CD4-positive, alpha-beta T cell (primary cell): Measurements from ENCODE around the gene HS3ST5. TPM values are rescaled to one million over a fixed set of nuclear protein-coding genes. Genes with fewer than 3 reads are reported as not detected.

Experiments
- ATAC-seq: fragments of 200-7000 bp; cut with Tn5 transposase; one replicate; pipeline ENCODE4 v1.10.0; 2022; ENCODE audit warnings: mild to moderate bottlenecking; ENCODE audit not compliant: poor library complexity
- CTCF ChIA-PET: fragments of 350-600 bp; sonication (Branson Sonifier 250); formaldehyde crosslinking; loops from one replicate; lab custom pipeline; 2021; ENCODE audit warnings: antibody characterized with exemption, inconsistent platforms; lab: Charles Lee
- POLR2A ChIA-PET: fragments of 350-600 bp; sonication (Branson Sonifier 250); formaldehyde crosslinking; loops from one replicate; lab custom pipeline; 2021; ENCODE audit warnings: antibody characterized with exemption, inconsistent platforms; lab: Charles Lee
- DNase-seq, 14 experiments: peaks; one replicate each; pipeline ENCODE4 v3.0.0-alpha.2; 2013 to 2020; ENCODE audit warnings: mixed read lengths in 2 of 14
- H3K27ac ChIP-seq, 2 donors: one replicate each; pipeline versions ENCODE4 v1.5.1 to v1.7.0; 2013; ENCODE audit warnings: low read length in 2 of 2, low read depth in 1 of 2, mild to moderate bottlenecking in 1 of 2
- H3K27me3 ChIP-seq, 2 experiments: 1 replicate in 1 of 2; 2 replicates in 1 of 2; pipeline versions ENCODE4 v1.6.1 to v1.7.0; 2013; ENCODE audit warnings: low read length in 2 of 2, control low read depth in 1 of 2, mild to moderate bottlenecking in 1 of 2, moderate library complexity in 1 of 2; ENCODE audit not compliant: insufficient read depth in 2 of 2, control insufficient read depth in 1 of 2
- H3K36me3 ChIP-seq: one replicate; pipeline ENCODE4 v1.6.1; 2013; ENCODE audit warnings: low read length, control low read depth; ENCODE audit not compliant: insufficient read depth
- H3K4me1 ChIP-seq: one replicate; pipeline ENCODE4 v1.6.1; 2013; ENCODE audit warnings: low read length, control low read depth; ENCODE audit not compliant: insufficient read depth
- H3K4me3 ChIP-seq: one replicate; pipeline ENCODE4 v1.5.1; 2013; ENCODE audit warnings: mild to moderate bottlenecking, low read length, moderate library complexity
- H3K9me3 ChIP-seq, 2 experiments: 1 replicate in 1 of 2; 2 replicates in 1 of 2; pipeline versions ENCODE4 v1.6.1 to v1.7.0; 2013; ENCODE audit warnings: low read length in 2 of 2, mild to moderate bottlenecking in 2 of 2, control low read depth in 1 of 2, moderate library complexity in 1 of 2; ENCODE audit not compliant: control insufficient read depth in 1 of 2, insufficient read depth in 1 of 2
- H3K27ac Mint-ChIP-seq: one replicate; pipeline ENCODE4 v1.8.0; 2020; ENCODE audit warnings: mixed read lengths
- H3K27me3 Mint-ChIP-seq: one replicate; pipeline ENCODE4 v1.8.0; 2021; ENCODE audit warnings: mixed read lengths
- H3K36me3 Mint-ChIP-seq: one replicate; pipeline ENCODE4 v1.8.0; 2021; ENCODE audit warnings: low read depth, mixed read lengths
- H3K4me1 Mint-ChIP-seq: one replicate; pipeline ENCODE4 v1.8.0; 2021; ENCODE audit warnings: low read depth, mixed read lengths
- H3K4me3 Mint-ChIP-seq: one replicate; pipeline ENCODE4 v1.8.0; 2020; ENCODE audit warnings: mild to moderate bottlenecking, mixed read lengths
- H3K9me3 Mint-ChIP-seq: one replicate; pipeline ENCODE4 v1.8.0; 2020; ENCODE audit warnings: mixed read lengths
- intact Hi-C, 2 experiments: fragments of 100-400 bp; cut with DNase I in 1 of 2; cut with micrococcal nuclease in 1 of 2; formaldehyde crosslinking; loops; one replicate each; pipeline versions ENCODE4 v1.15.1 to v1.9.0; 2023 to 2025; cut with DNase I, micrococcal nuclease
- total RNA-seq, 174 experiments: library from RNA in 2 of 174; stranded (reverse) in 2 of 174; gene quantifications; one replicate each; pipeline ENCODE4 v1.2.3 and lab custom pipeline; 2021 to 2026
- TF ChIP-seq, protein P1 (sequence below): fragments of 200-600 bp; IDR thresholded peaks from one replicate; pipeline ENCODE4 v1.8.0; 2022; ENCODE audit warnings: antibody characterized with exemption, mild to moderate bottlenecking

The HS3ST5 gene
- total RNA-seq, 2 experiments from 2014 or later = not detected

DNA sequence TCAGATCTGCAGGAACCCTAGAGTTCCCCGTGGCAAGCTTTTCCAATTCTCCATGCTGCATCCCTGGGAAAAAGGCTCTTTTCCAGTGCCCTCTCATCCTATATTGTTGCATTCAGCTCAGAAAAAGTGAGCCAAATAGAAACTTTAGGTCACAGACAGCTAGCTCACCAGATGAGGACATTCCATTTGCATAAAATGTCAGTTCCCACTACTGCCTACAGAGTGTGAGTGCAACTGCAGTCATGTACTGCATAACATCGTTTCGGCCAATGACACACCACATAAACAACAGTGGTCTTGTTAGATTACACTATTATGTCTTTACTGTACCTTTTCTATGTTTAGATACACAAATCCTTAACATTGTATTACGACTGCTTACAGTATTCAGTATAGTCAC lies 8.6 kb downstream of the HS3ST5 start:
- ATAC-seq (no peak), DNase-seq (no peak)
- Mint-ChIP-seq H3K4me3 (no peak overlapping the region), H3K27ac (no peak overlapping the region), H3K27me3 (peaks cover 4% of the 10 kb centered on the region), H3K9me3 (no peaks in the 10 kb centered on the region), H3K4me1 (no peaks in the 10 kb centered on the region), H3K36me3 (no peaks in the 10 kb centered on the region)
- Histone ChIP-seq H3K27me3 (no peaks in the 10 kb centered on the region), H3K4me1 (no peaks in the 10 kb centered on the region), H3K4me3 (no peak overlapping the region), H3K36me3 (no peaks in the 10 kb centered on the region), H3K27ac (no peak overlapping the region), H3K9me3 (no peaks in the 10 kb centered on the region)
- ChIA-PET POLR2A (no interaction called here), CTCF (no interaction called here)
- intact Hi-C loops = no loop called here
- TF ChIP-seq, protein P1, sequence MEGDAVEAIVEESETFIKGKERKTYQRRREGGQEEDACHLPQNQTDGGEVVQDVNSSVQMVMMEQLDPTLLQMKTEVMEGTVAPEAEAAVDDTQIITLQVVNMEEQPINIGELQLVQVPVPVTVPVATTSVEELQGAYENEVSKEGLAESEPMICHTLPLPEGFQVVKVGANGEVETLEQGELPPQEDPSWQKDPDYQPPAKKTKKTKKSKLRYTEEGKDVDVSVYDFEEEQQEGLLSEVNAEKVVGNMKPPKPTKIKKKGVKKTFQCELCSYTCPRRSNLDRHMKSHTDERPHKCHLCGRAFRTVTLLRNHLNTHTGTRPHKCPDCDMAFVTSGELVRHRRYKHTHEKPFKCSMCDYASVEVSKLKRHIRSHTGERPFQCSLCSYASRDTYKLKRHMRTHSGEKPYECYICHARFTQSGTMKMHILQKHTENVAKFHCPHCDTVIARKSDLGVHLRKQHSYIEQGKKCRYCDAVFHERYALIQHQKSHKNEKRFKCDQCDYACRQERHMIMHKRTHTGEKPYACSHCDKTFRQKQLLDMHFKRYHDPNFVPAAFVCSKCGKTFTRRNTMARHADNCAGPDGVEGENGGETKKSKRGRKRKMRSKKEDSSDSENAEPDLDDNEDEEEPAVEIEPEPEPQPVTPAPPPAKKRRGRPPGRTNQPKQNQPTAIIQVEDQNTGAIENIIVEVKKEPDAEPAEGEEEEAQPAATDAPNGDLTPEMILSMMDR = no peak

GRCh38 chr6:114327074-114327473 lies 15.7 kb downstream of the HS3ST5 start:
- Mint-ChIP-seq H3K36me3 (no peaks in the 10 kb centered on the region), H3K4me1 (no peaks in the 10 kb centered on the region), H3K4me3 (no peak overlapping the region), H3K27me3 (no peaks in the 10 kb centered on the region), H3K27ac (no peak overlapping the region), H3K9me3 (peaks cover 2% of the 10 kb centered on the region)
- Histone ChIP-seq H3K4me1 (no peaks in the 10 kb centered on the region), H3K27ac (no peak overlapping the region), H3K27me3 (no peaks in the 10 kb centered on the region), H3K4me3 (no peak overlapping the region), H3K9me3 (no peaks in the 10 kb centered on the region), H3K36me3 (no peaks in the 10 kb centered on the region)
- ChIA-PET CTCF (no interaction called here), POLR2A (no interaction called here)
- ATAC-seq (no peak), DNase-seq (no peak)
- TF ChIP-seq, protein P1 = no peak
- intact Hi-C loops = no loop called here

GRCh38 chr6:114323784-114324183 lies 19.0 kb downstream of the HS3ST5 start:
- Mint-ChIP-seq H3K4me3 (no peak overlapping the region), H3K4me1 (no peaks in the 10 kb centered on the region), H3K9me3 (peaks cover 2% of the 10 kb centered on the region), H3K27ac (no peak overlapping the region), H3K36me3 (no peaks in the 10 kb centered on the region), H3K27me3 (no peaks in the 10 kb centered on the region)
- ChIA-PET CTCF (no interaction called here), POLR2A (no interaction called here)
- intact Hi-C loops = no loop called here
- no peak overlapping the region for H3K4me3 ChIP-seq
- TF ChIP-seq, protein P1 = no peak
- no peaks in the 10 kb centered on the region for H3K4me1 ChIP-seq
- H3K27ac ChIP-seq = no peak overlapping the region
- H3K9me3 ChIP-seq = no peaks in the 10 kb centered on the region
- no peak for ATAC-seq
- no peaks in the 10 kb centered on the region for H3K27me3 ChIP-seq
- H3K36me3 ChIP-seq = no peaks in the 10 kb centered on the region
- DNase-seq = no peak
